ENCODE data around the gene CDK18.

Gene CDK18

GRCh38 chr1:205576805-205577761 lies 72.6 kb downstream of the CDK18 start:
- TF ChIP-seq, protein P1, sequence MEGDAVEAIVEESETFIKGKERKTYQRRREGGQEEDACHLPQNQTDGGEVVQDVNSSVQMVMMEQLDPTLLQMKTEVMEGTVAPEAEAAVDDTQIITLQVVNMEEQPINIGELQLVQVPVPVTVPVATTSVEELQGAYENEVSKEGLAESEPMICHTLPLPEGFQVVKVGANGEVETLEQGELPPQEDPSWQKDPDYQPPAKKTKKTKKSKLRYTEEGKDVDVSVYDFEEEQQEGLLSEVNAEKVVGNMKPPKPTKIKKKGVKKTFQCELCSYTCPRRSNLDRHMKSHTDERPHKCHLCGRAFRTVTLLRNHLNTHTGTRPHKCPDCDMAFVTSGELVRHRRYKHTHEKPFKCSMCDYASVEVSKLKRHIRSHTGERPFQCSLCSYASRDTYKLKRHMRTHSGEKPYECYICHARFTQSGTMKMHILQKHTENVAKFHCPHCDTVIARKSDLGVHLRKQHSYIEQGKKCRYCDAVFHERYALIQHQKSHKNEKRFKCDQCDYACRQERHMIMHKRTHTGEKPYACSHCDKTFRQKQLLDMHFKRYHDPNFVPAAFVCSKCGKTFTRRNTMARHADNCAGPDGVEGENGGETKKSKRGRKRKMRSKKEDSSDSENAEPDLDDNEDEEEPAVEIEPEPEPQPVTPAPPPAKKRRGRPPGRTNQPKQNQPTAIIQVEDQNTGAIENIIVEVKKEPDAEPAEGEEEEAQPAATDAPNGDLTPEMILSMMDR (IDR thresholded peaks at IDR 0.05; ENCODE audit: insufficient read depth, low read depth, low read length, missing control alignments), result no peak
- H3K4me3 ChIP-seq (ENCODE audit: low read length), result no peak overlapping the region
- no peak for DNase-seq (ENCODE audit: low read depth)

- H3K4me3 ChIP-seq (ENCODE audit: low read length), result no peak overlapping the region
- peak; percentile 15 for DNase-seq (ENCODE audit: low read depth)
- TF ChIP-seq, protein P1 (IDR thresholded peaks at IDR 0.05; ENCODE audit: insufficient read depth, low read depth, low read length, missing control alignments), result no peak
These were observed 73.6 kb downstream of the CDK18 start for GRCh38 chr1:205577874-205578658.

- H3K4me3 ChIP-seq (ENCODE audit: low read length), result no peak overlapping the region
- TF ChIP-seq, protein P1 (IDR thresholded peaks at IDR 0.05; ENCODE audit: insufficient read depth, low read depth, low read length, missing control alignments), result no peak
These were observed 74.5 kb downstream of the CDK18 start for GRCh38 chr1:205578780-205579571.

GRCh38 chr1:205579711-205580110 lies 75.2 kb downstream of the CDK18 start:
- TF ChIP-seq, protein P1 (IDR thresholded peaks at IDR 0.05; ENCODE audit: insufficient read depth, low read depth, low read length, missing control alignments), result no peak
- no peak for DNase-seq (ENCODE audit: low read depth)
- H3K4me3 ChIP-seq (ENCODE audit: low read length), result no peak overlapping the region

More at GRCh38 chr1:205578780-205579571, 74.5 kb downstream of the CDK18 start:
- DNase-seq (ENCODE audit: low read depth), result peak; percentile 24

DNA sequence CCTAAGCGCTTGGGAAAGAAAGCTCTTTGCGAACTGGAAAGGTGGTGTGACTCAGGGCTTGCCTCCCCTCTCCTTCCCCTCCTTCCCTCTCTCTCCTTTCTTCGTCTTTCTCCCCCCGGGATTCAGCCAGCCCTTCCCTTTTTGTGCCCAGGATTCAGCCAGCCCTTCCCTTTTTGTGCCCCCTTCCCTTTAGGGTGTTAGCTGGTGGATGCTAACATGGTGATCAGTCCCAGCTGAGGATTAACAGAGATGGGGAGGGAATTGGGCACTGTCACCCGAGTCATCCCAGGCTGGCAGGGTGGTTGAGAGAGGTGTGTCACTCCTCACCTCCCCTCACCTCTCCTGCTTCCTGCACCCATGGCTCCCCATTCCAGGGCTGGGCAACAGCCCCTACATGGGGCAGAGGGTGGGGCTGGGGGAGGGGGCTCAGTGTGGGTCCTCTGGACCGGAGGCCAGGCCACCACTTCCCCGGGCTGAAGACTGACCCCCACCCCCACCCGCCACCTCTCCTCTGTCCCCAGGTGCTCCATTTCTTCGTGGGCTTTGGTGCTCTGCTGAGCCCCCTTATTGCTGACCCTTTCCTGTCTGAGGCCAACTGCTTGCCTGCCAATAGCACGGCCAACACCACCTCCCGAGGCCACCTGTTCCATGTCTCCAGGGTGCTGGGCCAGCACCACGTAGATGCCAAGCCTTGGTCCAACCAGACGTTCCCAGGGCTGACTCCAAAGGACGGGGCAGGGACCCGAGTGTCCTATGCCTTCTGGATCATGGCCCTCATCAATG lies 75.9 kb downstream of the CDK18 start:
- no peak overlapping the region for H3K4me3 ChIP-seq (ENCODE audit: low read length)
- DNase-seq (ENCODE audit: low read depth), result no peak
- TF ChIP-seq, protein P1 (IDR thresholded peaks at IDR 0.05; ENCODE audit: insufficient read depth, low read depth, low read length, missing control alignments), result no peak

DNA sequence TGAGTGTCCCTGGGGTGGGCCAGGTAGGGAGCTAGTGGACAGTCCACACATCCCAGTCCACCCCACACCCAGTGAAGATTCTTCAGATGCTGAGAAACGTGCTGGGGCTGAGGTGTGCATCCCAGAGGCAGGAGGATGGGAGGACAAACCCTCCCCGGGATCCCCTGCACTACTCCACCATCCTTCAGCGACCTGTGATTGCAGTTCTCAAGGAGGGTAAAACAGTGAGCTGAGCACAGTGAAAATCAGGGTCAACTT lies 76.4 kb downstream of the CDK18 start:
- TF ChIP-seq, protein P1 (IDR thresholded peaks at IDR 0.05; ENCODE audit: insufficient read depth, low read depth, low read length, missing control alignments), result no peak
- H3K4me3 ChIP-seq (ENCODE audit: low read length), result no peak overlapping the region
- no peak for DNase-seq (ENCODE audit: low read depth)

Data from epithelial cell of esophagus (primary cell).